Fibroblast of mammary gland (primary cell): ENCODE measurements around the gene PTPRN2.

Source experiments
- DNase-seq: peaks from one replicate; pipeline ENCODE4 v3.0.0-alpha.2; 2010; ENCODE audit warnings: low read depth
- H3K4me3 ChIP-seq: 2 replicates; pipeline ENCODE4 v1.5.1; 2011; ENCODE audit warnings: low read depth, mild to moderate bottlenecking, low read length, moderate library complexity; ENCODE audit not compliant: control insufficient read depth
- CTCF ChIP-seq: conservative IDR thresholded peaks from 2 replicates; pipeline ENCODE4 v1.5.1; 2011; ENCODE audit warnings: low read depth, low read length, inconsistent platforms; ENCODE audit not compliant: control insufficient read depth, insufficient read depth

Gene PTPRN2

GRCh38 chr7:158098125-158099030 lies 489.2 kb downstream of the PTPRN2 start:
- TF ChIP-seq CTCF = no peak
- no peak for DNase-seq
- H3K4me3 ChIP-seq = no peak overlapping the region

- no peak for DNase-seq
- no peak for TF ChIP-seq CTCF
- H3K4me3 ChIP-seq = no peak overlapping the region
These were observed 490.0 kb downstream of the PTPRN2 start for GRCh38 chr7:158097453-158098124.

- no peak for TF ChIP-seq CTCF
- H3K4me3 ChIP-seq = no peak overlapping the region
- no peak for DNase-seq
These were observed 490.5 kb downstream of the PTPRN2 start for GRCh38 chr7:158097106-158097452.

GRCh38 chr7:158096582-158096981 lies 491.0 kb downstream of the PTPRN2 start:
- DNase-seq = no peak
- H3K4me3 ChIP-seq = no peak overlapping the region
- TF ChIP-seq CTCF = no peak

GRCh38 chr7:158094671-158095226 lies 492.9 kb downstream of the PTPRN2 start:
- DNase-seq = no peak
- no peak overlapping the region for H3K4me3 ChIP-seq
- no peak for TF ChIP-seq CTCF

GRCh38 chr7:158094046-158094445 lies 493.6 kb downstream of the PTPRN2 start:
- no peak for DNase-seq
- no peak overlapping the region for H3K4me3 ChIP-seq
- TF ChIP-seq CTCF = no peak
